ENCODE measurements around the gene TM6SF1. TPM values are rescaled to one million over a fixed set of nuclear protein-coding genes. Genes with fewer than 3 reads are reported as not detected.

TM6SF1 gene
- total and polyA plus RNA-seq, 2 of the 4 experiments (the other 2 are of a cell fraction) = 1.6 to 1.9 TPM

DNA sequence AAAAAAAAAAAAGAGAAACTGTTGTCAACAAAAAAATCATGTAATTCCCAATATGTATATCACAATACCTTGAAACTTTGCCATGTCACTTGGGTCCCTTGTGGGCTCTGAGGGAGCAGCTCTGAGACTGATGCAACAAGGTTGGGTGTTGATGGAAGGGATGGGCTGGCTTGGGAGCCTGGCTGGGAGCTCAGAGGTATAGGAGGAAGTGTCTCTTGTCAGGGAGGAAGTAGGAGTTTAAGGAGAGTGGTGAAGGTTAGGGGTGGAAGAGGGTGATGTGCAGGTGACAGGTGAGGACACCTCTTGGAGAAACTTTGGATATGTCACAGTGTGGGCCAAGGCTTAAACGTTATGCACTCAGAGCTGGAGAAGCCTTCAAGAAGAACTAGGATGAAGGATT lies 2.0 kb upstream of the TM6SF1 start:
- Histone ChIP-seq H2BK15ac (ENCODE audit: low read depth, low read length) (no peak overlapping the region), H3K27me3 (ENCODE audit: control insufficient read depth, insufficient read depth, low read length) (peaks cover 12% of the 10 kb centered on the region), H3K4me2 (ENCODE audit: low read depth, low read length) (no peak overlapping the region), H4K8ac (ENCODE audit: low read depth in 2 of 2, low read length in 2 of 2) (no peak overlapping the region), H3K23ac (ENCODE audit: low read depth, low read length) (no peak overlapping the region), H3K4me1 (ENCODE audit: control insufficient read depth, insufficient read depth, low read length) (peaks cover 5% of the 10 kb centered on the region), H3K14ac (replicated peaks; ENCODE audit: low read depth, low read length) (no peak overlapping the region), H2AK5ac (ENCODE audit: low read depth, low read length) (no peak overlapping the region), H2AK9ac (replicated peaks; ENCODE audit: low read depth, low read length, poor library complexity) (no peak overlapping the region), H2BK120ac (ENCODE audit: low read depth, low read length) (no peak overlapping the region), H3K9me1 (ENCODE audit: insufficient read depth, low read length) (peaks cover 10% of the 10 kb centered on the region; the same call in 1 of the 2 replicates), H3K4ac (ENCODE audit: low read depth, low read length) (no peak overlapping the region), H3K36me3 (ENCODE audit: control insufficient read depth, insufficient read depth, low read length) (no peaks in the 10 kb centered on the region), H3K4me3 (ENCODE audit: insufficient read depth, low read depth, low read length) (no peak overlapping the region), H3K9me3 (ENCODE audit: control insufficient read depth, insufficient read depth, low read length) (no peaks in the 10 kb centered on the region), H2BK5ac (ENCODE audit: low read depth, low read length, poor library complexity, severe bottlenecking) (no peak overlapping the region), H4K20me1 (ENCODE audit: insufficient read depth, low read length) (no peaks in the 10 kb centered on the region), H3K56ac (ENCODE audit: extremely low read depth, insufficient read depth, low read length) (no peak overlapping the region), H2BK20ac (ENCODE audit: low read depth, low read length) (no peak overlapping the region), H3K18ac (ENCODE audit: low read depth, low read length) (no peak overlapping the region), H3K27ac (ENCODE audit: insufficient read depth, low read length) (no peak overlapping the region), H4K5ac (ENCODE audit: low read depth, low read length) (no peak overlapping the region), H3K79me1 (ENCODE audit: low read depth in 1 of 2, low read length in 2 of 2) (peaks cover 8 to 23% of the 10 kb centered on the region in 2 experiments; a peak in 3 of 4 replicates), H4K91ac (ENCODE audit: insufficient read depth, low read depth, low read length) (no peak overlapping the region), H2AFZ (replicated peaks; ENCODE audit: low read length, poor library complexity) (peak overlapping the region; percentile 34), H3K9ac (ENCODE audit: low read depth, low read length) (no peak overlapping the region)
- ChIA-PET POLR2A (ENCODE audit: unreplicated experiment) (no interaction called here), CTCF (no interaction called here)
- intact Hi-C loops (cut with micrococcal nuclease) (no loop called here), dilution Hi-C loops (cut with HindIII; ENCODE audit: low sequenced_read_pairs, unreplicated experiment) (no loop called here), in situ Hi-C loops (cut with MboI; ENCODE audit: low sequenced_read_pairs) (no loop called here)
- DNase-seq = no peak
- no TSS peak for BruUV-seq (replicated peaks)
- ATAC-seq (ENCODE audit: low read depth) = no peak
- TF ChIP-seq RAD21 (IDR thresholded peaks at IDR 0.05; ENCODE audit: low read length) = no peak
- TF ChIP-seq POLR2A (IDR thresholded peaks at IDR 0.05; ENCODE audit: low read depth, low read length) = no peak
- no peak for TF ChIP-seq MAZ (IDR thresholded peaks at IDR 0.05; ENCODE audit: borderline replicate concordance, low read depth, low read length)
- no peak for TF ChIP-seq SMC3 (IDR thresholded peaks at IDR 0.05; ENCODE audit: low read depth, low read length)
- TF ChIP-seq MXI1 (IDR thresholded peaks at IDR 0.05; ENCODE audit: borderline replicate concordance, low read depth, low read length) = no peak
- no peak for TF ChIP-seq RCOR1 (IDR thresholded peaks at IDR 0.05; ENCODE audit: insufficient replicate concordance, low read length)
- TF ChIP-seq RFX5 (IDR thresholded peaks at IDR 0.05; ENCODE audit: low read depth, low read length) = no peak
- TF ChIP-seq NFE2L2 (IDR thresholded peaks at IDR 0.05; ENCODE audit: low read depth, low read length) = no peak
- TF ChIP-seq, protein P1, sequence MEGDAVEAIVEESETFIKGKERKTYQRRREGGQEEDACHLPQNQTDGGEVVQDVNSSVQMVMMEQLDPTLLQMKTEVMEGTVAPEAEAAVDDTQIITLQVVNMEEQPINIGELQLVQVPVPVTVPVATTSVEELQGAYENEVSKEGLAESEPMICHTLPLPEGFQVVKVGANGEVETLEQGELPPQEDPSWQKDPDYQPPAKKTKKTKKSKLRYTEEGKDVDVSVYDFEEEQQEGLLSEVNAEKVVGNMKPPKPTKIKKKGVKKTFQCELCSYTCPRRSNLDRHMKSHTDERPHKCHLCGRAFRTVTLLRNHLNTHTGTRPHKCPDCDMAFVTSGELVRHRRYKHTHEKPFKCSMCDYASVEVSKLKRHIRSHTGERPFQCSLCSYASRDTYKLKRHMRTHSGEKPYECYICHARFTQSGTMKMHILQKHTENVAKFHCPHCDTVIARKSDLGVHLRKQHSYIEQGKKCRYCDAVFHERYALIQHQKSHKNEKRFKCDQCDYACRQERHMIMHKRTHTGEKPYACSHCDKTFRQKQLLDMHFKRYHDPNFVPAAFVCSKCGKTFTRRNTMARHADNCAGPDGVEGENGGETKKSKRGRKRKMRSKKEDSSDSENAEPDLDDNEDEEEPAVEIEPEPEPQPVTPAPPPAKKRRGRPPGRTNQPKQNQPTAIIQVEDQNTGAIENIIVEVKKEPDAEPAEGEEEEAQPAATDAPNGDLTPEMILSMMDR (conservative IDR thresholded peaks at IDR 0.05; ENCODE audit: low read depth, low read length) = no peak
- TF ChIP-seq, protein P2, sequence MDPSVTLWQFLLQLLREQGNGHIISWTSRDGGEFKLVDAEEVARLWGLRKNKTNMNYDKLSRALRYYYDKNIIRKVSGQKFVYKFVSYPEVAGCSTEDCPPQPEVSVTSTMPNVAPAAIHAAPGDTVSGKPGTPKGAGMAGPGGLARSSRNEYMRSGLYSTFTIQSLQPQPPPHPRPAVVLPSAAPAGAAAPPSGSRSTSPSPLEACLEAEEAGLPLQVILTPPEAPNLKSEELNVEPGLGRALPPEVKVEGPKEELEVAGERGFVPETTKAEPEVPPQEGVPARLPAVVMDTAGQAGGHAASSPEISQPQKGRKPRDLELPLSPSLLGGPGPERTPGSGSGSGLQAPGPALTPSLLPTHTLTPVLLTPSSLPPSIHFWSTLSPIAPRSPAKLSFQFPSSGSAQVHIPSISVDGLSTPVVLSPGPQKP (IDR thresholded peaks at IDR 0.05; ENCODE audit: borderline replicate concordance, low read depth, low read length) = no peak
- no peak for TF ChIP-seq BHLHE40 (IDR thresholded peaks at IDR 0.05; ENCODE audit: low read depth, low read length)
- TF ChIP-seq MAFK (IDR thresholded peaks at IDR 0.05; ENCODE audit: low read depth, low read length) = no peak
- no peak for TF ChIP-seq CHD1 (IDR thresholded peaks at IDR 0.05; ENCODE audit: low read depth, low read length)
- WGBS, 2 experiments (ENCODE audit: extremely low coverage in 2 of 2, insufficient read length in 1 of 2) = no CpG with 5 or more reads among the region's 1 CpG
